Dermis microvascular lymphatic vessel endothelial cell (primary cell): ENCODE results near the gene ANP32A. TPM values are rescaled to one million over a fixed set of nuclear protein-coding genes. Genes with fewer than 3 reads are reported as not detected.

Experiments used
- DNase-seq, 2 donors: peaks; one replicate each; pipeline versions ENCODE4 v3.0.0 to v3.0.0-alpha.2; 2010; ENCODE audit warnings: low read depth in 2 of 2
- total RNA-seq: library from RNA; depleted of rRNA; stranded (reverse); fragments of >200 nt; gene quantifications from 2 replicates; pipeline ENCODE4 v1.2.1, GENCODE V29; 2014

The ANP32A gene
- total RNA-seq, 1 donor from 2014 or later, result 52.5 TPM

DNA sequence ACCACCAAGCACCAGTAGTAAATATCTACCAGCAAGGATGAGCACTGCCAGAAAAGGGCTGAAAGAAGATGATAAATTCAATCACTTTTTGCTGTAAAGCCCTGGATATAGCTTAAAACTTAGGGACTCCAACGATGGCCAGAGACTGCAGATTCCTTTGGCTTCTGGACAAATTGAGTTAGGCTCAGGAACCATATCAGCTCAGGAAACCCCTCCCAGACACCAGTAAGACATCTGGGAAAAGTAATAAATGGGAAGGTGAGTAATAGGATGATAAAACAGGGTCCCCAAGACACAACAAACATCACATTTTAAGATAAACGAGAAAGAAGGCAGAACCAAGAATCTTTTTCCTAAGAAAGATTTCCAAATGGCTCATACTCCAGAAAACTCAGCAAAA, 65.0 kb downstream of the ANP32A start:
- no peak for DNase-seq

DNA sequence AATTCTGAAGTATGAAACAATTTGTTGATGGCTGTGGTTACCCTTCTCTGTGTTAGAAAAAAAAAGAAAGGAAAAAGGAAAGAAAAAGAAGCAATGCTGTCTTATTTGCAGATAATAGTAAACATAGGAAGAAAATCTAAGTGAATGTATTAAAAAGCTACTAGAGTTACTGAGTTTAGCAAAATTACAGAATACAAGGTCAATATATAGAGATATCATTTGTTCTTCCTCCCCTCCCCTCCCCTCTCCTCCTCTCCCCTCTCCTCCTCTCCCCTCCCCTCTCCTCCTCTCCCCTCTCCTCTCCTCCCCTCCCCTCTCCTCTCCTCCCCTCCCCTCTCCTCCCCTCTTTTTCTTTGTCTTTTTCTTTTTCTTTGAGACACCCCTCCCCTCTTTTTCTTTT, 69.1 kb downstream of the ANP32A start:
- DNase-seq, result no peak

DNA sequence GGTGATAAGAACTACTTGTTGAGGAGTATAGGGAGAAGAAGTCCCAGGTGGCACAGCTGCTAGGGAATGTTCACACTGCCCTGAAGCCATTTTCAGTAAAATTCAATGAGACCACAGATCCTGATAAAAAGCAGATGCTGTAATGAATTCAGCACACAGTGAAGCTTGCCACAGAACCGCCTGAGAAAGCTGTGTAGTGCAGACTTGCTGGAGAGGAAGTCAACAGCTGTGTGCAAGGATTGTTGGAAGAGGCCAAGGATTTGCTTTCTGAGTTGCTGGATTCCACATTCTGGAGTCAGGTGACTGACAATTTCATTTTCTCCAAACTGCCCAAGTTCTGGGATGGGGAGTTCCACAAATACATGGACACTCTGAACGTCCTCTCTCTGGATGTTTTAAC, 70.9 kb downstream of the ANP32A start:
- no peak for DNase-seq

DNA sequence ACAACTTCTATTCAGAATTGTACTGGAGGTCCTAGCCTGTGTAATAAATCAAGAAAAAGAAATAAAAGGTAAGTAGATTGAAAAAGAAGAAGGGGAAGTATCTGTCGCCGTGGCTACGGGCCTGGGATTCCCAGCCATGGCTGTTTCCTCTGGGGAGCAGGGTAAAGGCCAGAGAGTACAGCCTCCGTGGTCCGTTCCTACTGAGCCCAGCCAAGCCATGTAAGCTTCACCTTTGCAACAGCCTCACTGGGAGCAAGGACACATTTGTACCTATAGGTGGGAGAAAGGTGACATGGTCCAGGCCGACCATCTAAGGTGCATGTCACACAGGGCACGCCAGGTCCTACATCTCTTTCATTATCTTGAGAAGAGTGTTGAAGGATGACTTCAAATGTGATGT, 71.3 kb downstream of the ANP32A start:
- no peak for DNase-seq

DNA sequence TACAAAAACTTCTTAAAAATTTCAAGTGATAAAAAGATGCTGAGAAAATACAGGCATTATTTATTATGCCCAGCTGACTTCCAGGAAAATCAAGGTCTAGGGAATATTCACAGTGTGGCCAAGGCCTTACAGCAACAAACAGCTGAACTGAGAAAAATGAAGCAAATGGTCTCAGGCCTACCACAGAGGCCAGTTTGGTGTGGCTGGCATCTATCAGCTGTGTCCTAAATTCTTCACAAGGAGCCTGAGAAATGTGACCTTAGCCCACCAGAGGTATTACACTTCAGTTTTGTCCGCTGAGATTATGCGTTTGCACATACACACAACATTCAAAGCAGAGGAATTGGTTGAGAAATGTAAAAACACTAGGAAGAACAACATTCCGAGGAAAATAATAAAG, 77.4 kb downstream of the ANP32A start:
- no peak for DNase-seq

DNA sequence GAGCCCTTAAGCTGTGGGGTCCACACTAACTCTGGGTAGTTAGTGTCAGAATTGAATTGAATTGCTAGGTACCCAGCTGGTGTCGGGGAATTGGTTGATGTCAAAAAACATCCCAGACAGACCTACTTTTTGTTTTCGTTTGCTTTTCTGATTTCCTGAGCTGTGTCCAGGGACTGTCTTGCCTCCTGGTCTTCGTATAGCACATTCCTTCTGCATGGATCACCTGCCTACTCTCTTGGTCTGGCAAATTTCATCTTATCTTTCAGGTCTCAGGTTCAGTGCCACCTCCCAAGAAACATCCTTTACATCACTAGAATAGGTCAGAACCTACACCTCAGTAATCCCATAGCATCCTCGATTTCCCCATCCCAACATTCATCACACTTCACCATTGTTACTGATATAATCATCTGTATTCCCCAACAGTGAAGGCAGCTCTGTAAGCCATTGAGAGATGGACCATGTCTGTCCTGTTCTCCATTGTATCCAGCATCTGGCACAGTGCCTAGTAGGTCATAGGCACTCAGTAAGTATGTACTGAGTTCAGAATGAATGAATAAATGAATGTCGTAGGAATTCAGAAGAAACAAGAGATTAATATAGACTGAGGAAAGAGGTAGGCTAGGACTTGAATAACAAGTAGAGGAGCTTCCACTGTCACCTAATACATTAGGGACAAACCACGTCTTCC, 81.2 kb downstream of the ANP32A start:
- peak; percentile 24 to 58 for DNase-seq

DNA sequence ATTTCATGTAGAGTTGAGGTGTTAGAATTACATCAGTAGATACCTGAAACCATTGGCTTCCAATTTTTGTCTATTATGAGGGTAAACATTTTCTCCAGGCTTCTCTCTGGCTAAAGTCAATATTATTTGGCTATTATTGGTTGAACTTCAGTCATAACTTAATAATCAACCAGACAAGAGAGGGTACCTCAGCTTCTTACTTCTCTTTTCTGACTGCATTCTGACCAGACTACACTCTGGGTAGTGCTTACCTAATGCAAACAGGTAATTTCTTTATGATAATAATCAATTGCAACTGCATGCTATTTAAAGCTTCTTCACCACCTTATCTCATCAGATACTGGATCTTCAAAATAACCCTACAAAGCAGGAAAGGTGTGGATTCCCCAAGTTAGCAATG, 85.1 kb downstream of the ANP32A start:
- no peak for DNase-seq

DNA sequence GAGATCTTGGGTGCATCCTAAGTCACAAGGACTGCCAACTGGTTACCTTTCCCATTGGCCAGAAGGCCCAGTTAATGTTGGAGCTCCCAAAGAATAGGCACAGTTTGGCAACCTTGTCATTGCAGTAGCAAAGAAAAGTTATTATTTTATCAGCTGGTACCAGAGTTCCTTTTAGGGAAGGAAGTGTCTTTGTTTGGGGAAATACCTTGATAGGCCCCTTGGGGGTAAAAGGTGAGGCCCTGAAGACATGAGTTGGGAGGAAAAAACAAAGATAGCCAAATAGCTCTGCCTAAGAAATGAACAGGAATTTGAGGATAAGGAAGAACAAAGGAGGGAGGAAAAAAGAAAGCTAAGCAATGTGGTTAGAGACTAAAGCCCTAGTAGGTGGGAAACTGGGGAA, 85.8 kb downstream of the ANP32A start:
- no peak for DNase-seq

DNA sequence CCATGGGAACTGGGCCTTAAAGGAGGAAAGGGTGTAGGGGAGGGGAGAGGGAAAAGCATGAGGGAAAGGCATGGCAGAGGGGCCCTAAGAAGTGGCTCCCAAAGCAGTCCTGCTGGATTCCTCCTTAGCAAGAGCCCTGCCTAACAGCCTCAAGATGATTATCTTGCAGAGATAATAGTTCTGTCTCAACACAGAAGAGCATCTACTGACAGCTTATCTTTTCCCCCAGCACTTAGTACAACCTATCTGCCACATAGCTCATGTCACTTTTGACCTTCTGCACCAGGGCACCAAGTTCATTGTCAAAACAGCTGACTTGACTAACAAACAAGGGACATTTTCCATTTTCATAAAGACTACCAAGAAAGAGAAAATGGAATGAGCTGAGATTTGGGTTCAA, 86.3 kb downstream of the ANP32A start:
- no peak for DNase-seq

DNA sequence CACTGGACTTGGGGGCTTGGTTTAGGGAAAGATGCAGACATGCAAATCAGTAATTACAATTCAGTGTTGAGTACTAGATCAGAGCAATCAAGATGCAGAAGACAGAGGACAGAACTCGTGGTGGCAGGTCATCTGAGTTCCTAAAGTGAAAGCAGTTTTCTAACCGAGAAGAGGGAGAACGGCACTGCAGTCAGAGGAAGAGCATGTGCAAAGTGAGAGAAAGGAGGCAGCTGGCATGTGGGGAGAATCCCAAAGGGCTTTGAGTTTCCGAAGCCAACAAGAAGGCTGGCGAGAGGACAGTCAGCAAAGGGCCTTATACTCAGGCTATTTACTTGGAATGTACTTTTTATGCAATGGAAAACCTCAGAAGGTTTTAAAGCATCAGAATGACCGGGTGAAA, 87.0 kb downstream of the ANP32A start:
- no peak for DNase-seq

DNA sequence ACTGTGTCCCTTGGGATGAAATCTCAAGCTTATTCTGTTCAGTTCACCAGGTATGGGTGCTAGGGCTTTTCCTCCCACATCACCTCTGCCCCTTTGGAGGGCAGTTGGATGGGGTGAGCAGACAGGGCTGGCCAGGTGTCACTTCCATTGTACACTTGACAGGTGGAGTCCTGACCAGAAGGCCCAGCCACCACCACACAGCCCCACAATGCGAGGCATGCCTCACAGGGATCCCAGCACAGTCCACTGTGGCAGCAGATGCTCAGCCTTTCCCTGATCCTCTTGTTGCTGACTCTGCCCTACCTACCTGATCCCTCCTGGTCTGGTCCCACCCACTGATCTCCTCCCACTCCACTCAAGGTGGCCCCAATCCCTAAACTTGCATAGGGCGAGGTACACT, 88.2 kb downstream of the ANP32A start:
- no peak for DNase-seq

DNA sequence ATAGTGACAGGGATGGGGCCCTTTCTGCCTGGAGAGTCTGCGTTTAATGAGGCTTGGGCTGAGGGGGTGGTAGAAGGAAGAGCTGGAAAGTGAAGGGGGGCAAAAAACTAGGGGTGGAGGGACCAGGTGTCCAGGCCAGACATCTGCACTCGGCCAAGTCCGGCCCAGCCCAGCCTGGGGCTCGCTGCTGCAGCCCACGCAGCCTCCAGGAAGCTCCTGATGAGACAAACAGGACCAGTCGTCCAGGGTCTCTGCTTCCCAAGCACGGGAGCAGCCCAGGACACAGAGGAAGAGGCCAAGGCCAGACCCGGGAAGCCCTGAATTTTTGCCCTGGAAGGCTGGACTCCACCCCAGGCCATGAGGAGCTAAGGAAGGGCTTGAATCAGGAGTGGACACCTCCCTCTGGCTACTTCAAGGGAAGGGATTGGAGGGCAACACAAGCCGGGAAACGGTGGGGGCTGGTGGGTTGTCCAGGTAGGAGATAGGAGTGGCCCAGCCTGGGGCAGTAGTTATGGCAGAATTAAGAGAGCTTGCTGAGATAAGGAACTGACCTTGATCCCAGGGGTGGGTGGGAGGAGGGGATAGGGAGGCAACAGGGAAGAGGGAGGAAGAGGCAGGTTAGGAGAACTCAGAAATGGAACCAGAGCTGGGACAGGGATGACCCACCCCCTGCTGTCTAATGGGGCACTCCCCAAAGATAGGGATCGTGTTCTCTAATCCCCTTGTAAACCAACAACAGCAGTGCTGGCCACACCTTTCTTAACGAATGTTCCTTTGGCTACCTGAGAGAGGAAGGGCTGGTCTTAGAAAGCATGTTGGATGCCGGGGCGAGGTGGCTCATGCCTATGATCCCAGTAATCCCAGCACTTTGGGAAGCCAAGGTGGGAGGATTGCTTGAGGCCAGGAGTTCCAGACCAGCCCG, 89.5 kb downstream of the ANP32A start:
- DNase-seq, result no peak

DNA sequence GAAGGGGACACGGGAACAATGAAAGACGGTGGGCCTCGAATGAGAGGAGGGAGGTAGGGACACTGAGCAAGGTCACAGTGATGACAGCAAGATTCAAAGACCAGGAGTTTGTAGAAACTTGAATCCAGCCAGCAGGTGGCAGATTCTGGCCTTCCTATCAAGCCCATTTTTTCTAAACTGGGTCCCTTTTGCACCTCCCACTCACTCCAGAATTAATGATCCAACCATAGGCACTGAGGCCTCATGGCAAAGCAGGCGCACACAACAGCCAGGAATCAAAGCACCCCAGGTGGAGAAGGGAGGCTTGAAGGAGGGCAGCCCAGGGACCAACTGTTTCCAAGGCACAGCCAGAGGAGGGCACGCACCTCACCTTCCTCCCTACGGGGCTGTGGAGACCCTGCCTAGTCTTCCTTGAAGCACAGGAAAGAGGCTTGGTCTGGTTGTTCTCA, 90.2 kb downstream of the ANP32A start:
- peak; percentile 54 to 71 for DNase-seq

DNA sequence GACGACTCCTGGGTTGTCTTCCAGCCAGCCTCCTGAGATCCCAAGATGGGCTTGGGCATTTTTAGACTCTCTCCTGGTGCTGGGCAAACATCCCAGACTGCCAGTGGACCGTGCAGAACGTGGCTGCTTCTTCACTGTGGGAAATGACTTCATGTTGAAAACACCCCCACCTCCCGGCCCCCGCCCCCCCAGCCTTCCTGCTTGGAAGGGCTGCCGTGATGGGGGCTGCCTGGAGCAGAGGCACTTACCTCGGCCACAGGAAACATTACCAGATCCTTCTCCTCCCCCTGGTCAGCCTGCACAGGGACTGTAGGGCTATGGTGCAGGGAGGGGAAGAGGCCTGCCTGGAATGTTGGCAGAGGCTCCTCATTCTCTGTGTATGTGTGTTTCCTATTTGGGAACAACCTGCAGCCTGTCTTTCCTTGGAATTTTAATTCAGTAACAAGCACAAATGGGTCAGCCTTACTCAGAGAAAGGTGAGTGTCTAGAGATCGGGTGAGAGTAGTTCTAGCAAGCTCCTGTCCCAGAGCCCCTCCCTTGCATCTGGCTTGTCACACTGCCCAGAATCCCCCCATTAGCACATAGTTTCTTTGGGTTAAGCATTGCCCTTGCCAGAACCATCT, 90.8 kb downstream of the ANP32A start:
- peak; percentile 9 to 61 for DNase-seq

Other genes starting within 250 kb of the ANP32A start
- gene CORO2B, start 241.9 kb downstream of the ANP32A start, total RNA-seq, result 0.77 and 2.9 TPM in 2 replicates
- gene SPESP1, start 109.6 kb upstream of the ANP32A start, total RNA-seq, result 1.4 and 1.9 TPM in 2 replicates
- under 0.01 TPM in 1 of 2 replicates, not detected in the other for gene NOX5, start 193.8 kb upstream of the ANP32A start, total RNA-seq